HG02973 (cell line): ENCODE data around the gene THAP8.

Source experiments
- ATAC-seq: cut with Tn5 transposase; IDR thresholded peaks from one replicate; pipeline ENCODE4 v1.9.1; 2021; ENCODE audit warnings: moderate library complexity; ENCODE audit not compliant: unreplicated experiment

The THAP8 gene

DNA sequence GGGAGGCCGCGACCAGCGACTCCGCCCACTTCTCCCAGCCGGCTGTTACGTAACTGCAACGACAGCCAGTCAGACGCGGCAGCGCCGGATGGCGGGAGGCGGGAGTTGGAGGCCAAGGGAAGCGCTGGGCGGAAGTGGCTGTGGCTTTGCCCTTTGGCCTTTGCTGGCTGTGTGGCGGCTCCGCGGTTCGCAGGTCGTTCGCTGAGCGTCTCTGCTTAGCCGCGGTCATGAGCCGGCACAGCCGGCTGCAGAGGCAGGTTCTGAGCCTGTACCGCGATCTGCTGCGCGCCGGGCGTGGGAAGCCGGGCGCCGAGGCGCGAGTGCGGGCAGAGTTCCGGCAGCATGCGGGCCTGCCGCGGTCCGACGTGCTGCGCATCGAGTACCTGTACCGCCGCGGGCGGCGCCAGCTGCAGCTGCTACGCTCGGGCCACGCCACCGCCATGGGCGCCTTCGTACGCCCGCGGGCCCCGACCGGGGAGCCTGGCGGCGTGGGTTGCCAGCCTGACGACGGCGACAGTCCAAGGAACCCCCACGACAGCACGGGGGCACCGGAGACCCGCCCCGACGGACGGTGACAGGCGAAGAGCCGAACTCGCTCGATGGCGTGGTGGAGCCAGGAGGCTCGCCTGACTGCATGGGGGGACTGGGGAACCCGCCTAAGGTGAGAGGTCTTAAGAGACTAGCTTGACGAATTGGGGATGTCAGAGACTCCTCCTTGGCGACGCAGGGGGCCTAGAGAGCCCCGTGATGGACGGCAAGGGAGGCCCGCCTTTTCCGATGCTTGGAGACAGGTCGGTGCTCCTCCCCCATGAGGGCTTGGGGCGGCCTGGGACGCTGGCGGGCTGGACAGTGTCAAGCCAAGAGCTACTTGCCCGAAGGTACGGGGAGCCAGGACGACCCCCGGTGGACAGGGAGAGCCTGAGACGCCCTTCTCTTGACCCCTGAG lies 58.8 kb downstream of the THAP8 start, which contains the start of gene SDHAF1:
Gene SDHAF1 (plus strand): TSS at position 141 of the 946 bp plus-strand sequence. CDS start 87 bp downstream, at position 228.
- peak; percentile 75 for ATAC-seq

DNA sequence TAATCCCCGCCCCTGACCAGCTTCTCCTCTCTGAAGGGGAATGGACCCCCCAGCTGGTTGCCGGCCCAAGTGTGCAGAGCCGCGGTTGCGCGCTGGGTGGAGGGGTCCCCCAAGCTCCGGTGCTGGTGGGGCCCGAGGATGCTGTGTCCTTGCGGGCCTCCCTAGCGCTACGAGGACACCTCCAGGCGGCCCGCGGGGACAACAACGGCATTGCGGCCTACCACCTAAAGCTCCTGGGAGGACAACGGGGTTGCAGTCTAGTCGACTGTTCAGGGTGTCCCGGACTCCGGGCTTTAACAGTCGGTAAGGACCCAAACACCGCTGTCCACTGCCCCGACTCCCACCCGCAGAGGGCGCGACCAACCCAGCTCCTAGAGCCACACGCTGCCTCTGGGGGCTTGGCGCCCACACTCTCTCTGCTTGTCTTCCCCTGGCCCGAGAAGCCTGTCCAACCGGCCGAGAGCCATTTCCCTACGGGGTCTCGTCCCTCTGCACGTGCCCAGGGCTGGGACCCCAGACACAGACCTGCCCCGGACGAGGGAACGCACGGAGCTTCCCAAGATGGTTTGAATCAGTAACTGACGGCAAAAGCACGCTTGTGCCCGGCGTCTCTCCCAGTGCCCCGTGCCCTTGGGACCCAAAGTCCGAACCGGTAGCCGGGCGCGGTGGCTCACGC lies 60.0 kb downstream of the THAP8 start:
- no peak for ATAC-seq

DNA sequence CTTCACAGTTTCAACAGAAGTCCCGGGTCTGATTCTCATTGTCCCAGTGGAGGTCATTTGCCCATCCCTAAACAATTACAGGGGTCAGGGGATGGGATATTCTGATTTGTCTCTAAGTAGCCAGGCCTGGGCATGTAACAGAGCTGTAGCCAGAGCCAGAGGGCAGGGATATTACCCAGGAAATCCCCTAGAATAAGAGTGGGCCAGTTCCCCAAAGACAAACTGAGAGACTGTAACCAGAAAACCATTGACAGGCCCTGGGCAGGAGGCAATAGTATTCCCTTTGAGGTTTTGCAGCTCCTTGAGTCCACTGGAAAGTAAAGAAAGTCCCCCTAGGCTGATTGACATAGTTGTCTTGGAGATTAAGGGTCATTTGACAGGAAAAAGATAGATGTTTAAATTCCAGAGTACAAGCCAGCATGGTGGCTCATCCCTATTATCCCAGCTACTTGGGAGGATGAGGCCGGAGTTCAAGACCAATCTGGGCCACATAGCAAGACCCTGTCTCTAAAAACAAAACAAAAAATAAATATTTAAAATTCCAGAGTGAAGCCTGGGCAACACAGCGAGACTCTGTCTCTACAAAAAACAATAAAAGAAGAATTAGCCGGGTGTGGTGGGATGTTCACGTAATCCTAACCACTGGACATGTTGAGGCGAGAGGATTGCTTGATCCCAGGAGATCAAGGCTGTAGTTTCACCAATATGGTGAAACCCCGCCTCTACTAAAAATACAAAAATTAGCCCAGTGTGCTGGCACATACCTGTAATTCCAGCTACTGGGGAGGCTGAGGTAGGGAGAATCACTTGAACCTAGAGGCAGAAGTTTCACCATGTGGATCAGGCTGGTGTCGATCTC lies 60.9 kb downstream of the THAP8 start:
- no peak for ATAC-seq

DNA sequence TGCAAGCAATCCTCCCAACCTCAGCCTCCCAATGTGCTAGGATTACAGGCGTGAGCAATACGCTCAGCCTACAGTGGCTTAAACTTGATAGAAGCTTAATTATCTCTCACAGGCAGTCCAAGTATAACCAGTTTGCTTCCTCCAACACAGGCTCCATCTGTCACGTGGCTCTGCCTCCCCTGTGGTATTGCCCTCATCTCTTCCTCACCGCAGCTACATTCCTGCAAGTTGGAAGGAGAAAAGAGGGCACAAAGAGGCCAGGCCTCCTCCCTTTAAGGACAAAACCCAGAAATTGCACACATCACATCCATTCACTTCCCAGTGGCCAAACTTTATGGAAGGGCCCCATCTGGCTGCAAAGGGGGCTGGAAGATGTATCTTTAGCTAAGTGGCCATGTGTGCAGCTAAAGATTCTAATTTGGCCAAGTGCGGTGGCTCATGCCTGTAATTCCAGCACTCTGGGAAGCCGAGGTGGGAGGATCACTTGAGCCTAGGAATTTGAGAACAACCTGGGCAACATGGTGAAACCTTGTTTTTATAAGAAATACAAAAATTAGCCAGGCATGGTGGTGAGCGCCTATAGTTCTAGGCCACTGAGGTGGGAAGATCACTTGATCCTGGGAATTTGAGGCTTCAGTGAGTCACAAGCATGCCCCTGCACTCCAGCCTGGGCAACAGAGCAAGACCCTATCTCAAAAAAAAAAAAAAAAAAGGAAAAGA lies 62.2 kb downstream of the THAP8 start:
- ATAC-seq: no peak

DNA sequence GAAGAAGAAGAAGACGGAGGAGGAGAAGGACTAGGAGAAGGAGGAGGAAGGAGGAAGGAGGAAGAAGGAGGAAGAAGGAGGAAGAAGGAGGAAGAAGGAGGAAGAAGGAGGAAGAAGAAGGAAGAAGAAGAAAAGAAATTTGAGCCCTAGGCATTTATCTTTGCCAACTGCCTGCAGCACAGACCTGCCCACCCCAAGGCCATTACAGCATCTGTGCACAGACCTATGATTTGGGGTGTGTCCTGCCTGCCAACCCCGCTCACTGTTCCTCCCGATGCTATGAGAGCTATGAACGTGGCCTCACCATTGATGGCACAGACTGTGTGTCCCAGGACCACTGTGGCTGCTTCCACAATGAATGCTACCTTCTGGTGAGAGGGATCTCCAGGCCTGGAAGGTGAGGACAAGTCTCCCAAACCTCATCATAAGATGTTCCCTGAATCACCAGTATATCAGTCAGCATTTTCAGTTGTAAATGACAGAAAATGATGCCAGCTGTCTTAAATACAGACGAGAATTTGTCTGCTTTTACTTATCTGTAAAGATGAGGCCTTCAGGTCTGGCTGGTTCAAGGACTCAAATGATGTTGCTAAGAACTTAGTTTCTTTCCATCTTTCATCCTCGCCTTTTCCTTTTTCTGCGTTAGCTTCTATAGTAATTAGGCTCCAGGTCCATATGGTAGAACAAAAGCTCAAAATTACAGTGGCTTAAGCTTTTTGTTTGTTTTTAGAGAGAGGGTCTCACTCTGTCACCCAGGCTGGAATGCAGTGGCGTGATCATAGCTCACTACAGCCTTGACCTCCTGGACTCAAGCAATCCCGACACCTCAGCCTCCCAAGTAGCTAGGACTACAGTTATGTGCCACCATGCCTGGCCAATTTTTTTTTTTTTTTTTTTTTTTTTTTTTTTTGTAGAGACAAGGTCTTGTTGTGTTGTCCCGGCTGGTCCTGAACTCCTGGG lies 63.0 kb downstream of the THAP8 start:
- no peak for ATAC-seq

DNA sequence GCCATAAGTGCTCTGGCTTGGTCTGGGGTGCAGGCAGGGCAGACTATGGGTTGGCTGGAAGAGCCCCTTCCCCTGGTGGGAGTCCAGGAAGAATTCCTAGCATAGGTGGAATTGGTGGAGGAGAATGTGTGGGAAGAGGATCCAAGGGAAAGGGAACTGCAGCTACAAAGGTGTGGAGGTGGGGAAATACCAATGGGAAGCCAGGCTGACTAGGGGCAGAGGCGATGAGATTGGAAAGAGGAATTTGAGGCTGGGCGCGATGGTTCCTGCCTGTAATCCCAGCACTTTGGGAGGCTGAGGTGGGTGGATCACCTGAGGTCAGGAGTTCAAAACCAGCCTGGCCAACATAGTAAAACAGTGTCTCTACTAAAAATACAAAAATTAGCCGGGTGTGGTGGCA lies 63.9 kb downstream of the THAP8 start:
- ATAC-seq: no peak

DNA sequence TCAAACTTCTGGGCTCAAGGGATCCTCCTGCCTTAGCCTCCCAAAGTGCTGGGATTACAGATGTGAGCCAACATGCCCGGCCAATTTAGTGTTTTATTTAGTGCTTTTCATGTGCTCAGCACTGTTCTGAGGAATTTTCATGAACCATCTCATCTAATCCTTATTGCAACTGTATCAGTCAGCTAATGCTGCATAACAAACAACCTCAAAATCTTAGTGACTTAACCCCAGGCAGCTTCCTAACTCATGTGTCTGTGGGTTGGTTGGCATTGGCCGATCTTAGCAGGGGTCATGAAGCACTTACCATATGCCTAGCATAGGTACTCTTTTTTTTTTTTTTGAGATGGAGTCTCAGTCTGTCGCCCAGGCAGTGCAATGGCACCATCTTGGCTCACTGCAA lies 65.3 kb downstream of the THAP8 start:
- no peak for ATAC-seq

DNA sequence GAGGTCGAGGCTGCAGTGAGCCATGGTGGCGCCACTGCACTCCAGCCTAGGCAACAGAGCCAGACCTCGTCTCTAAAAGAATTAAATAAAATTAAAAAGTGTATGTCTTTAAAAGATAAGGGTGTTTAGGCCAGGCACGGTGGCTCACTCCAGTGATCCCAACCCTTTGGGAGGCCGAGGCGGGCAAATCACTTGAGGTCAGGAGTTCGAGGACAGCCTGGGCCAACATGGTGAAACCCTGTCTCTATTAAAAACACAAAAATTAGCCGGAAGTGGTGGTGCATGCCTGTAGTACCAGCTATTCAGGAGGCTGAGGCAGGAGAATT lies 66.6 kb downstream of the THAP8 start:
- no peak for ATAC-seq

DNA sequence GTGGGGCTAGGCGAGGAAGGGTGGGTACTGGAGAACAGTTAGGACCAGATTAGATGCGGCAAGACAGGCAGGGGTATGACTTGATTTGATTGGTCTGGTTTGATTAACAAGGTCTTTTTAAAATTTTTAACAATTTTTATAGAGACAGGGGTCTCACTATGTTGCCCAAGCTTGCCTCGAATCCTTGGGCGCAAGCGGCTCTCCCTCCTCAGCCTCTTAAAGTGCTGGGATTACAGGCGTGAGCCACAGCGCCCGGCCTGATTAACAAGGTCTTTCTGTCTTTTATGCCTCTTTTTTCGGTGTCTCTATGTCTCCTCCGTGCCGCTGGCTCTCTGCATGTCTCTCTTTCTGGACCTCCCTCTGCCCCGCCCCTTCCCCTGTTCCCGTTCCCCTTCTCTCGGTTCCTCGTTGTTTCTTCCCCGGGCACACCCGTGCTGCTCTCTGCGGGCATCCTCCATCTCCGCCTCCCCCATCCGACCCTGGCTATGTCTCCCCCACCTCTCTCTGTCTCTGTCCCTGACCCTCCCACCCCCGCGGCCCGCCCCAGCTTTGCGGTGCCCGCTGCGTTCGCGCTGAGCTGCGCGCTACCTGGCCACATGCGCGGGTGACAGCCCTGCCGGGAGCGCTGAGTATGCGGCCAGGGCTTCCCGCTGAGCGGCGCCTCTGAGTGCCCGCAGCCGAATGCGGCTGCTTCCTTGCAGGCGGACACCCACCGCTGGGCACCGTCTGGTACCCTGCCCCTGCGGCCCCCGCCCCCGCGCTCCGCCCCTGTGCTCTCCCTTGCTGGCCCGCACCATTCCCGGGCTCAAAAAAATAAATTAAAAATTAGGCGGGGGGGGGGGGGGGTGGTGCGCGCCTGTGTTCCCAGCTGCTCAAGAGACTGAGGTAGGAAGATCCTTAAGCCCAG lies 67.2 kb downstream of the THAP8 start:
- ATAC-seq: no peak

DNA sequence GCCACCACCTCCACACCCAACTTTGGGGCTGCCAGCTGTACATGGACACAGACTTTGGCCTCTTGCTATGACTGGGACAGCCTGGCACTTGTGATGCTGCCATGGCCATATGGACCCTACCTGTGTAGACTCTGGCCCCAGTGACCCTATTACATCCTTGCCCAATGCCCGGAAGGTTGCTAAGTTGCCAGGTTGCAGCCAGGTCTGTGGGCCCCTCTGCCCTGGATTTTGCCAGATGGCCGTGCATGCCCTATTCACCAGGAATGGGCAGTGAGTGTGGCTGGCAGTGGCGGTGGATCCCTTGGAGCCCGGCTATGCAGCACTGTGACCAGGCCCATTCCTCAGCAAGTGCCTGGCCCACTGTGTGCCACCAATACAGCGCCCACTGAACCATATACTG lies 68.0 kb downstream of the THAP8 start:
- no peak for ATAC-seq
